Esophagus muscularis mucosa (tissue), 4 donors: ENCODE measurements around the gene WNT7B. TPM values are rescaled to one million over a fixed set of nuclear protein-coding genes. Genes with fewer than 3 reads are reported as not detected.

ENCODE experiments used
- DNase-seq: peaks from one replicate; pipeline ENCODE4 v3.0.0-alpha.2; 2017; ENCODE audit errors: extremely low spot score
- H3K27ac ChIP-seq, 4 donors: fragments of 200-600 bp; sonication (generic); replicated peaks in 1 of 4; 1 replicate in 3 of 4; 2 replicates in 1 of 4; pipeline ENCODE4 v1.5.1; 2016 to 2019; ENCODE audit warnings: mild to moderate bottlenecking in 1 of 4
- H3K27me3 ChIP-seq, 4 donors: fragments of 200-600 bp; sonication (generic); one replicate each; pipeline versions ENCODE4 v1.5.1 to v1.6.0; 2016 to 2019
- H3K36me3 ChIP-seq, 4 donors: fragments of 200-600 bp; sonication (generic); one replicate each; pipeline ENCODE4 v1.5.1; 2016 to 2019
- H3K4me1 ChIP-seq, 4 donors: fragments of 200-600 bp; sonication (generic); one replicate each; pipeline ENCODE4 v1.5.1; 2016 to 2019
- H3K4me3 ChIP-seq, 4 donors: fragments of 200-600 bp; sonication (generic); 1 replicate in 2 of 4; 2 replicates in 2 of 4; pipeline ENCODE4 v1.5.1; 2016 to 2019; ENCODE audit warnings: mild to moderate bottlenecking in 4 of 4, moderate library complexity in 1 of 4
- H3K9me3 ChIP-seq, 4 donors: fragments of 200-600 bp; sonication (generic); 1 replicate in 3 of 4; 2 replicates in 1 of 4; pipeline ENCODE4 v1.5.1; 2016 to 2019
- CTCF ChIP-seq, 3 experiments: fragments of 200-600 bp in 2 of 3; fragments of 450-650 bp in 1 of 3; sonication (generic) in 2 of 3; IDR thresholded peaks; one replicate each; pipeline ENCODE4 v1.5.1; 2017 to 2019; ENCODE audit warnings: antibody characterized with exemption in 3 of 3, mild to moderate bottlenecking in 2 of 3, moderate library complexity in 1 of 3
- EP300 ChIP-seq: sonication (generic); formaldehyde crosslinking; IDR thresholded peaks from one replicate; pipeline ENCODE4 v1.6.1; 2017; ENCODE audit warnings: antibody characterized with exemption
- POLR2A ChIP-seq: fragments of 450-650 bp; IDR thresholded peaks from one replicate; pipeline ENCODE4 v1.6.1; 2017; ENCODE audit warnings: antibody characterized with exemption, moderate library complexity, mild to moderate bottlenecking, low read depth
- POLR2AphosphoS5 ChIP-seq, 2 donors: sonication (generic); formaldehyde crosslinking; IDR thresholded peaks; one replicate each; pipeline ENCODE4 v1.6.1; 2017; ENCODE audit warnings: antibody characterized with exemption in 2 of 2
- WGBS: methylation state at CpG from one replicate; pipeline ENCODE4 v1.1.5; 2018; 5-methylcytosine and 5-hydroxymethylcytosine counted together
- intact Hi-C: fragments of 100-400 bp; cut with DNase I; formaldehyde crosslinking; loops from one replicate; pipeline ENCODE4 v1.15.1; 2023
- total RNA-seq, 4 donors: library from RNA; depleted of rRNA; stranded (reverse); fragments of >200 nt; gene quantifications; one replicate each; pipeline versions ENCODE4 v1.1.0 to v1.2.1, GENCODE V29; 2016

Gene WNT7B
- total RNA-seq, 4 donors from 2014 or later = not detected

- intact Hi-C loops = no loop called here
- TF ChIP-seq POLR2AphosphoS5 (IDR thresholded peaks at IDR 0.05) (no peak), POLR2A (no peak), CTCF (IDR thresholded peaks at IDR 0.05) (no peak), EP300 (no peak)
Measured at GRCh38 chr22:45925811-45926351, 51.1 kb downstream of the WNT7B start.

DNA sequence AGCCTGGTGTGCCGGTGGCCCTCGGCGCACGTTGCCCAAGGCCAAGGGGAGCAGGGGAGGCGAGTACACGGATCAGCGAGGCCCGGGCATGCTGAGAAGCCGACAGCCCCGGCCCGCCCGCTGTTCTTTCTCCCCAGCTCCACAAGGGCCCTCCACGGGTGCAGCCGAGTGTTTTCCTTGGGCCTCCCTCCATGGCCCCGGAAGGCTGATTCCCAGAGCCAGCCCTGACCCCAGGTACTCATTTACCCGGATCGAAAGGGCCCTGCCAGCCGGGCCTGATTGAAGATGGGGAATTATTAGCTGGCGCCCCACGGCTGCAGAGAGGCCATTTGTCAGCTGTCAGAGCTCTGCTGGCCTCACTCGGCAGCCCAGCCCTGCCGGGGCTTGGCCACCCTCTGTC is 53.1 kb downstream of the WNT7B start:
- no peak overlapping the region for H3K4me3 ChIP-seq
- H3K4me1 ChIP-seq = no peaks in the 10 kb centered on the region
- TF ChIP-seq POLR2AphosphoS5 (IDR thresholded peaks at IDR 0.05) (no peak), POLR2A (no peak), CTCF (IDR thresholded peaks at IDR 0.05) (no peak), EP300 (no peak)
- DNase-seq = no peak
- no peaks in the 10 kb centered on the region for H3K36me3 ChIP-seq
- intact Hi-C loops = no loop called here
- H3K9me3 ChIP-seq = no peaks in the 10 kb centered on the region
- peaks cover 0 to 22% (median 0%) of the 10 kb centered on the region in 4 donors for H3K27me3 ChIP-seq
- H3K27ac ChIP-seq = no peak overlapping the region
- 52% methylated on average over 16 of the region's 22 CpGs for WGBS

More at GRCh38 chr22:45925811-45926351, 51.1 kb downstream of the WNT7B start:
- 94% methylated on average over 12 of the region's 16 CpGs for WGBS
- H3K4me1 ChIP-seq = no peaks in the 10 kb centered on the region
- no peaks in the 10 kb centered on the region for H3K36me3 ChIP-seq
- DNase-seq = no peak
- no peaks in the 10 kb centered on the region for H3K9me3 ChIP-seq
- H3K27me3 ChIP-seq = peaks cover 0 to 16% (median 0%) of the 10 kb centered on the region in 4 donors
- no peak overlapping the region for H3K4me3 ChIP-seq
- no peak overlapping the region for H3K27ac ChIP-seq

DNA sequence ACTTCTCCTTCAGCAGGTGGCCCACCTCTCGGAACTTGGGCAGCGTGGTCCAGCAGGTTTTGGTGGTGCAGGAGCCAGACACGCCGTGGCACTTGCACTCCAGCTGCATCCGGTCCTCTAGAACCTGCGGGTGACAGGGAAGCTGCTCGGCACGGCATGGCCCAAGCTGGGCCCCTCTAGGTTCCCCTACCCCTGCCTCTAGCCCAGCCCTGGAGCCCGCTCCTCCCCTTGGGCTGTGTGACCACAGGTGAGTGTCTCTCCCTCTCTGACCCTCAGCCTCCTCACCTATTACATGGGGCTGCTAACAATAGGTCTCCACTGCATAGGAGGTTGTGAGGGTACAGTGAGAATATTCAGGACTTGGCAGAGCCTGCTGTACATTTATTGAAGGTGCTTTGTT is 53.8 kb downstream of the WNT7B start:
- 92% methylated on average over 9 of the region's 9 CpGs for WGBS
- no peaks in the 10 kb centered on the region for H3K4me1 ChIP-seq
- no peak for TF ChIP-seq POLR2A
- no peak for TF ChIP-seq EP300
- TF ChIP-seq CTCF (IDR thresholded peaks at IDR 0.05) = no peak
- no peak for TF ChIP-seq POLR2AphosphoS5 (IDR thresholded peaks at IDR 0.05)
- peaks cover 0 to 27% (median 0%) of the 10 kb centered on the region in 4 donors for H3K27me3 ChIP-seq
- H3K36me3 ChIP-seq = no peaks in the 10 kb centered on the region
- H3K4me3 ChIP-seq = no peak overlapping the region
- no peak for DNase-seq
- no peaks in the 10 kb centered on the region for H3K9me3 ChIP-seq
- H3K27ac ChIP-seq = no peak overlapping the region
- intact Hi-C loops = no loop called here

GRCh38 chr22:45922661-45923060 is 54.3 kb downstream of the WNT7B start:
- 97% methylated on average over 21 of the region's 29 CpGs for WGBS
- TF ChIP-seq POLR2AphosphoS5 (IDR thresholded peaks at IDR 0.05) = no peak
- no peak for TF ChIP-seq EP300
- TF ChIP-seq POLR2A = no peak
- TF ChIP-seq CTCF (IDR thresholded peaks at IDR 0.05) = no peak
- no peak overlapping the region for H3K27ac ChIP-seq
- H3K4me1 ChIP-seq = no peaks in the 10 kb centered on the region
- H3K4me3 ChIP-seq = no peak overlapping the region
- H3K27me3 ChIP-seq = peaks cover 0 to 32% (median 0%) of the 10 kb centered on the region in 4 donors
- no peaks in the 10 kb centered on the region for H3K36me3 ChIP-seq
- H3K9me3 ChIP-seq = no peaks in the 10 kb centered on the region
- no peak for DNase-seq
- intact Hi-C loops = no loop called here

- Histone ChIP-seq H3K4me3 (no peak overlapping the region), H3K27me3 (peaks cover 0 to 32% (median 0%) of the 10 kb centered on the region in 4 donors), H3K36me3 (no peaks in the 10 kb centered on the region), H3K4me1 (no peaks in the 10 kb centered on the region), H3K27ac (no peak overlapping the region), H3K9me3 (no peaks in the 10 kb centered on the region)
- no peak for TF ChIP-seq CTCF (IDR thresholded peaks at IDR 0.05)
- TF ChIP-seq EP300 = no peak
- no peak for TF ChIP-seq POLR2A
- no peak for DNase-seq
- WGBS = 85% methylated on average over 5 of the region's 15 CpGs
- intact Hi-C loops = no loop called here
Measured at GRCh38 chr22:45922256-45922655, 54.7 kb downstream of the WNT7B start.
